GM12872 (cell line): ENCODE measurements around the gene LYRM7.

ENCODE experiments used
- TF ChIP-seq, protein P1 (sequence below): IDR thresholded peaks from 3 replicates; pipeline ENCODE4 v1.5.1; 2011; ENCODE audit warnings: low read depth, mild to moderate bottlenecking, low read length, moderate library complexity; ENCODE audit not compliant: insufficient read depth

Gene LYRM7

DNA sequence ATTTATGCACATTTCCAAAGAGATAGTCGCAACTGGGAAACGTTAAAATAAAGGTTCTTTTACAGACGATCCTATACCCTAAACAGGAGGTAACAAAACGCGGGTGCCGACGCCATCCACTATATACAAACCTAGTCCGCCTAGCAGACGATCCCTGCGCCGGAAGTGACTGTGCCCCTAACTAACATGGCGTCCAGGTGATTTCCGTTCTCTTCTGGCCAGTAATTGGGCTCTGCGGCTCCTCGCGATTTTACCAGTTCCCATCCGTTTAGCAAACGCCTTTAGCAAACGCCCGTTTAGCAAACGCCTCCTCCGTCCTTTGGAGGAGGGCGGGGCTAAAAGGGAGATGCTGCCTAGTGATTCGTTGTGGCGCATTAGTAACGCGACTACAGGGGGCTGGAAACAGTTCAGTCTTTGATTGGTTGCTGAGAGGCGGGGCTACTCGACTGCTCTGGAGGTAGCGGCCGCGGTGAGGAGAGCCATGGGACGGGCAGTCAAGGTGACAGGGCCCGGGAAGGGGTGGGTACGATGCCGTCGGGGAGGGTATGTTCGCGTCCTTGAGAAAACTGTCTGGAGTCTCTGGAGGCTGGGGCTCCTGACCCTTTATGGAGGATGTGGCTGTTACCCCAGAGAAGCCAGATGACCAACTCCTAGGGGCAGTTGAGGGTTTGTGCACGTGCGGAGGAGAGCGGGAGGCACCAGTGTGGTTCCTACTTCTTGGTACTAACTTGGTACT is at the start of gene LYRM7:
LYRM7 (plus strand) TSS at position 405 of the 736 bp plus-strand sequence; CDS start at position 482, 77 bp downstream.
- TF ChIP-seq, protein P1, sequence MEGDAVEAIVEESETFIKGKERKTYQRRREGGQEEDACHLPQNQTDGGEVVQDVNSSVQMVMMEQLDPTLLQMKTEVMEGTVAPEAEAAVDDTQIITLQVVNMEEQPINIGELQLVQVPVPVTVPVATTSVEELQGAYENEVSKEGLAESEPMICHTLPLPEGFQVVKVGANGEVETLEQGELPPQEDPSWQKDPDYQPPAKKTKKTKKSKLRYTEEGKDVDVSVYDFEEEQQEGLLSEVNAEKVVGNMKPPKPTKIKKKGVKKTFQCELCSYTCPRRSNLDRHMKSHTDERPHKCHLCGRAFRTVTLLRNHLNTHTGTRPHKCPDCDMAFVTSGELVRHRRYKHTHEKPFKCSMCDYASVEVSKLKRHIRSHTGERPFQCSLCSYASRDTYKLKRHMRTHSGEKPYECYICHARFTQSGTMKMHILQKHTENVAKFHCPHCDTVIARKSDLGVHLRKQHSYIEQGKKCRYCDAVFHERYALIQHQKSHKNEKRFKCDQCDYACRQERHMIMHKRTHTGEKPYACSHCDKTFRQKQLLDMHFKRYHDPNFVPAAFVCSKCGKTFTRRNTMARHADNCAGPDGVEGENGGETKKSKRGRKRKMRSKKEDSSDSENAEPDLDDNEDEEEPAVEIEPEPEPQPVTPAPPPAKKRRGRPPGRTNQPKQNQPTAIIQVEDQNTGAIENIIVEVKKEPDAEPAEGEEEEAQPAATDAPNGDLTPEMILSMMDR: no peak

DNA sequence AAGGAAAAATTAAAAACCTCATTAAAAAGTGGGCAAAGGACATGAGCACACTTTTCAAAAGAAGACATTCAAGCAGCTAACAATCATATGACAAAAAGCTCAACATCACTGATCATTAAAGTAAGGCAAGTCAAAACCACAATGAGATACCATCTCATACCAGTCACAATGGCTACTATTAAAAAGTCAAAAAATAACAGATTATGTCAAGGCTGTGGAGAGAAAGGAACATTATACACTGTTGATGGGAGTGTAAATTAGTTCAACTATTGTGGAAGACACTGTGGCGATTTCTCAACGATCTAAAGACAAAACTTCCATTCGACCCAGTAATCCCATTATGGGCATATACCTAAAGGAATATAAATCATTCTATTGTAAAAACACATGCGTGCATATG is 41.4 kb upstream of the LYRM7 start:
- TF ChIP-seq, protein P1: no peak

DNA sequence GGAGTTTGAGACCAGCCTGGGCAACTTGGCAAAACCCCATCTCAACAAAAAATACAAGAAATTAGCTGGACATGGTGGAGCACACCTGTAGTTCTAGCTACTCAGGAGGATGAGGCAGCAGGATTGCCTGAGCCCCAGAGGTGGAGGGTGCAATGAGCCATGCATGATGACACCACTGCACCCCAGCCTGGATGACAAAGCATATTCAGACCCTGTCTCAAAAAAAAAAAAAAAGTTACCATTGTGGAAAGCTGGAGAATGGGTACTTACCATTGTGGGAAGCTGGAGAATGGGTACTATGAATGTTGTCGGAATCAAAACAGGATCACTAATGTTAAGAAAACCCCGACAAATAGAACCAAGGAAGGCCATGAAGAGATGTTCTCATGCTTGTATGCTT is 31.4 kb upstream of the LYRM7 start:
- TF ChIP-seq, protein P1: no peak

DNA sequence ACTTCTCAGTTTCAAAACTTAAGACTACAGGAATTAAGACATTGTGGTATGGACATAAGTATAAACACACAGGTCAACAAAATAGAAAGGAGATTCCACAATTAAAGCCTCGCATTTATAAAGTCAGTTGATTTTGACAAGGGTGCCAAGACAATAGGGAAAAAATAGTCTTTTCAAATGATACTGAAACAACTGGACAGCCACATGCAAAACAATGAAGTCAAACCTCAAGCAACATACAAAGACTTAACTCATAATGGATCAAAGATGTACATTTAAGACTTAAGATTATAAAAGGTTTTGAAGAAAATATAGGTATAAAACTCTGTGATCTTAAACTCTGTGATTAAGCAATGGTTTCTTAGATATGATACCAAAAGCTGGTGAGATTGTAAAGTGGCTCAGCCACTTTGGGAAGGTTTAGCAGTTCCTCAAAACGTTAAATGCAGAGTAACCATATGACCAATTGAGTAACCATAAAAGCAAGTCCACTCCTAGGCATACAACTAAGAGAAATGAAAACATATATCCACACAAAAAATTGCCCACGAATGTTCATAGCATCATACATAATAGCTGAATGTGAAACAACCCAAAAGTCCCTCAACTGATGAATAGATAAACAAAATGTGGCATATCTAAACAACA is 27.6 kb upstream of the LYRM7 start:
- TF ChIP-seq, protein P1: no peak

DNA sequence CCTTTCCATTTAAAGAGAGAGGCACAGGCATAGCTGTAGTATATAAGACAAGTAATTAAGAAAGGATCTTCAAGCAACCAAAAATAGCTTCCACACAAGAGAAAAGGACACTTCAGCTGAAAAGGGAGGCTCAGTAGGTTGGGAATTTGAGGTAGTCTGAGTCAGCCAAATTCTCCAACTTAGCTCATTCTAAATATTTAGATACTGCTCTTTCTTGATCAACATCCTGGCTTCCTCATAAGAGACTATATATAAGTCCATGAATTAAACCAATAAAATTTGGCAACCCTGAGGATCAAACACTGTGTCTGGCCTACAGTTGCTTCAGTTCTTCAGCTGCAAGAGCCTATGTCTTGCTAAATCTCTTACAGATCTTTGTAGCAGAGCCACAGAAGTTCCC is 23.5 kb upstream of the LYRM7 start:
- TF ChIP-seq, protein P1: no peak

DNA sequence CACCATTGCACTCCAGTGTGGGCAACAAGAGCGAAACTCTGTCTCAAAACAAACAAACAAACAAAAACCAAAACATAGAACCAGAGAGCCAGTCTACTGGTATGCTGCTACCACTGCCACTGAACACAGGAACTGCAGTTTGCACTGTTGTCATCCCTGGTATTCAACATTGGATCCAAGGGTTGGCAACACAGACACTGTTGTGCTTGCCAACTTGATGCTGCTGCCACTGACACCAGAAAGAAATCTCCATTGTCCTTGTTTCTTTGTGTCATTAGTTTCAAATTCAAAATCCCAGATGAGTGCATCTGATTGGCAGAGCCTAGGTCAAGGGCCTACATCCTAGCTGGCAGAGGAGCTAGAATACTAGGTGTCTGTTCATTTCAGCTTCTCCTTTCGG is 21.9 kb upstream of the LYRM7 start:
- TF ChIP-seq, protein P1: no peak

DNA sequence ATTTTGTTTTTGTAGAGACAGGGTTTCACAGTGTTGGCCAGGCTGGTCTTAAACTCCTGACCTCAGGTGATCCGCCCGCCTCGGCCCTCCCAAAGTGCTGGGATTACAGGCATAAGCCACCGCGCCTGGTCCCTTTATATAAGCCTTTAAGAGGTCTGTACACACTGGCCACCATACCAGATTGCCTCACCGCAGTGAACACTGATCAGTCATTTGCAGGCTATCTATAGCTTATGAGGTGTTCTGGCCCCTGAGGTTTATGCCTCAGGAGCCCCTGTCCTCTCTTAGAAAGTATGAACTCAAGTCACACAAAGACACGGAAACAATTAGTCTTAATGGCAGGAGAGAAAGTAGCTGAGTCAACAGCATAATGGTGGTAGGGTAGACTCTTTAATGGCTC is 20.3 kb upstream of the LYRM7 start:
- TF ChIP-seq, protein P1: no peak
